ENCODE measurements around the gene HMGXB4.

Gene HMGXB4

GRCh38 chr22:35311551-35311999 lies 54.3 kb downstream of the HMGXB4 start:
- no peak for DNase-seq

DNA sequence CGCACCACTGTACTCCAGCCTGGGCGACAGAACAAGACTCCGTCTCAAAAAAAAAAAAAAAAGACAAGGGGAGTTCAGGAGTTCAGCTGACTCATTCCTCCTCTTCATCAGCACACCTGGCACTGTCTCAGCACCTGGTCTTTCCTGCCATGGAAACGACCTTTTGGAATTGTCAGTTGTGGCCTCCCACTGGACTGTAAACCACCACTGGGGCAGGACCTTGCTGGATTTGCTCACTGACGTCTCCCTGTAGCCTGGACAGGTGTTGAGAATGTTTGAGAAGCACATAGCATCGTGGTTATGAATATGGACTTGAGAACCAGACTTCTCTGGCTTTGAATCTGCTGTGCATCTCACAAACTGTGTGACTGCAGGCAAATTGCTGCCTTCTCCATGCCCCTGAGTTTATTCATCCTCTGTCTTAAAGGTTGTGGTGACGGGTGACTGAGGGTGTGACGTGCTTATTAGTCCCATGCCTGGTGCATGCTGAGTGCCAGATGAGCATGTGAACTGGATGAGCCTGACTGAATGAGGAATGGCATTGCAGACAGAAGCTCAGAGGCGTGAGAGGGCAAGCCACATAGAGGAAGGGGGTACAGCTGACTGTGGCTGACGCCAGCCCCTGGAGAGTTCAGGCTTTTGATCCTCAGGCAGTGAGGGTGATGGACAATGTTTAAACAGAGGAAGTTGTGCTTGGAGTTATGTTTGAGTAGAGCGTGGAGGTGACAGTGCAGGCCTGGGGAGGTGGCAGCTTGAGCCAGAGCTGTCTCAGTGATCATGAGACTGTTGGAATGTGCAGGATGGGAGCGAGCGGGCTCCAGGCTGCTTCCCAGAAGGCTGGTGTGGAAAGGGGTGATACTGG lies 55.1 kb downstream of the HMGXB4 start:
- no peak for DNase-seq

- DNase-seq = no peak
These were observed 56.2 kb downstream of the HMGXB4 start for GRCh38 chr22:35313311-35314121.

DNA sequence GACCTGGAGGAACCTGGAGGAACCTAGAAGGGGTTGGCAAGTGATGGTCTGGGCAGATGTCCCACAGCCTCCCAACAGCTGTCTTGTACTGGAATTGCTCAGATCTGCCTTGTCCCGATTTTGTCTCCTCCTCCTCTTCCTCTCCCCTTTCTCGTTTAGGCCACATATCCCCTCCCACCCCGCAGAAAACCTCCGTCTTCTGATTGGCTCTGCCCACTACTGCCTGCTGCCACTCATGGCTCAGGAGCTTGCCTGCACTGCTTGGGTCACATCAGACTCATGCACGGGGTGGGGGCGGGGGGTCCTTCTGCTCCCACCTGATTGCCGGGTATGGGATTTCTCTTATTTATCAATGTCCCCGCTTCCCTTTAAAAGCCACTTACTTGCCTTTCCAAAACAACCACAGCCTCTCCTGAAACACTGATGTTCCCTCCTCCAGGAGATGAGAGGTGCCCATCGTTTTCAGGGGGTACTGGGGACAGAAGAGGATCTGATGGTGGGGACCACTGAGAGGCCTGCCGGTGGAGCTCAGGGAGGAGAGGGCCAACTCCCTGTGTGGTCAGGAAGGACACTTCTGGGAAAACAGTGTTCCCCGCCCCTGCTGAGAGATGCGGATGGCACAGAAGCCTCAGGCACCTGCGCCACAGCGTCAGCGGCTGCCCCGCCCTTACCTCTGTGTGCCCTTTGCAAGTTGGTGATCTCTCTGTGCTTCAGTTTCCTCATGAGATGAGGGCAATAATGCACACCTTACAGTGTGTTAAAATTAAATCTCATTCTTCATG lies 57.1 kb downstream of the HMGXB4 start:
- DNase-seq = no peak

DNA sequence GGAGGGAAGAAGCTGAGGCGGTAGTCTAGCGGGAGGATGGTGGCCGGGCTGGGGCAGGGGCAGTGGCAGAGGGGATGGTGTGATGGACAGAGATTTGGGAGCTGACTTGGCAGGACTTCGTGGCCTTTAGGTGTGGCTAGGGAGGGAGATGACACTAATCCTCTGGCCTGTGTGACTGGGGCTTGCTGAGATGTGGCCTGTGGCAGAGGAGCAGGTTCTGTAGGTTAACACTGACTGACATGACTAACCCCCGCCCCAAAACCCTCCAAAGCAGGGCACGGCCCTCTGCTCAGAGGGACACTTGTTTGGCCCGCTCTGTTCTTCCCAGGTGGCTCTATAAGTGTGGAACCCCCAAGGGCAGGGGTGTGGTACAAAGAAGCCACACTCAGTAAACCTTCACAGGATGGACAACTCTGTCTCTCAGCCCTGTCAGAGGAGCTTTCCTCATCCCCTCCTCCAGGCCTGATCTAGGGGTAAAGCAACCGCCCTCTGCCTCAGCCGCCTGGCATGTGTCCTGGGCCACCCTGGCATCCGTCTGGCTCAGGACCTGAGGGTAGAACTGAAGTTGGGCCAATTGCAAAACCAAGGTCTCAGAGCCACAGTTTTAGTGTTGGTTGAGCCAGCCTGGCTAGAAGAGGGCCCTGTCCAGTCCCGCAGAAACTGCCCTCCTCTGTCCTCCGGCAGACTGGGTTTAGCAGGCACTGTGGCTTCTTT lies 58.0 kb downstream of the HMGXB4 start:
- no peak for DNase-seq

- DNase-seq = no peak
These were observed 58.8 kb downstream of the HMGXB4 start for GRCh38 chr22:35315855-35316745.

DNA sequence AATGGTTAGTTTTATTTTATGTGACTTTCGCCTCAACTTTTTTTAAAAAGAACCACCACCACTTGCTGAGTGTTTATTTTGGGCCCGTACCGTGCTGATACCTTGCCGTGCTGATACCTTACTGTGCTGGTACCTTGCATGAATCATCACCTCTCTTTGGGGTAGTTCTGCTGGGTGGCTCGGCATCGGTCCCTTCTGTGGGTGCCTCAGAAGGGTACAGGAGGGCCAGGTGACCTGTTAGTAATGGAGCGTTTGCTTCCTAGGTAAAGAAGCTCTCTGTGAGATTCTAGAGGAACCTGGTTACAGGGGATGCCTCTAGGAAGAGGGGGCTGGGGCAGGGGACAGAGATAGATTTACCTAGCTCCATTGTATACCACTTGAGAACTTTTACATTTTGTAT lies 59.5 kb downstream of the HMGXB4 start:
- no peak for DNase-seq

- no peak for DNase-seq
These were observed 60.5 kb downstream of the HMGXB4 start for GRCh38 chr22:35317680-35318290.

- no peak for DNase-seq
These were observed 61.3 kb downstream of the HMGXB4 start for GRCh38 chr22:35318346-35319215.

DNA sequence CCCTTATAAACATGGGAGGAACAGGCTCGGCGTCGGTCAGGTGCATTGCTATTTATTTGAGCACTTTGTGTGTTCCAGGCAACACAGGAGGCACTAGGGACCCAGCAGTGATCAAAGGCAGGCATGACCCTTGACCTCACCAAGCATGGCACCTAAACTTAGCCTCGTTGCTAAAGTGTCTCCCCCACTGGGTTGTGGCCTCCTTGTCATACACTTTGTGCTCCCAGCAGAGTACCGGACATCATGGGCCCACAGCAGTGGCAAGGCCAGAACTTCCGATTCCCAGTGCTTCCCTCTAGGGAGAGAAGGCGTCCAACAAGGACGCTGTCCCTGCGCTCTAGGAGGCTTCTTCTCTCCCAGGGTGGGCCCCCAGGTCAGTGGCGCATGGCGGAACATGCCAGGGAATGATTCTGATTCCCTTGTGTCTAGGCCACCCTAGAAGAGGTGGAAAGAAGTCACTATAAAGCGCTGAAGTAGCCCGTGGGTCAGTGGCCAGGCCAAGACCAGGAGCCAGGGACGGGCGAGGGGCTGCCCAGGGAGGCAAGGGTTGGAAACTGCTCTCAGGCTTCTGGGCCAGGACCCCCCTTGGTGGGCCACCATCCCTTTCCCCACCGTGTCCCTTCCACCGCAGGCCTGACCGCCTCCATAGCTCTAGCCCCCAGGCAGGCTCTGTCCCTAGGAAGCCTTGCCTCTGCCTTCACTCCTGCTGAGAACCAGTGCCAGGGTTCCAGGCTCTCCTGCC lies 62.1 kb downstream of the HMGXB4 start:
- DNase-seq = no peak

- DNase-seq = no peak
These were observed 64.8 kb downstream of the HMGXB4 start for GRCh38 chr22:35322126-35322525.

DNA sequence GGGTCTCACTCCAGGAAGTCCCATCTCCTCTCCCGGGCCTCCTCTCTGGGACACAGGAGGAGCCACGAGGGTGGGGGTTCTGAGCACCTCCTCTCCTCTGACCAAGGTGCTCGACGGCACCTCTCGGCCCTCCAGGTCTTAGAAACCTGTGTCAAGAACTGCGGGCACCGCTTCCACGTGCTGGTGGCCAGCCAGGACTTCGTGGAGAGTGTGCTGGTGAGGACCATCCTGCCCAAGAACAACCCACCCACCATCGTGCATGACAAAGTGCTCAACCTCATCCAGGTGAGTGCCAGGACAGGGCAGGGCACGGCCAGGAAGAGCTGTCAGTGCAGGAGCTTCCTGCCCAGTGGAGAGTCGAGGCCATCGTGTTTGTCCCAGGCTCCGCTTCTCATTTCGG lies 65.6 kb downstream of the HMGXB4 start:
- DNase-seq = no peak

- no peak for DNase-seq
These were observed 66.0 kb downstream of the HMGXB4 start for GRCh38 chr22:35323305-35323704.

- DNase-seq = no peak
These were observed 66.8 kb downstream of the HMGXB4 start for GRCh38 chr22:35324067-35324466.

DNA sequence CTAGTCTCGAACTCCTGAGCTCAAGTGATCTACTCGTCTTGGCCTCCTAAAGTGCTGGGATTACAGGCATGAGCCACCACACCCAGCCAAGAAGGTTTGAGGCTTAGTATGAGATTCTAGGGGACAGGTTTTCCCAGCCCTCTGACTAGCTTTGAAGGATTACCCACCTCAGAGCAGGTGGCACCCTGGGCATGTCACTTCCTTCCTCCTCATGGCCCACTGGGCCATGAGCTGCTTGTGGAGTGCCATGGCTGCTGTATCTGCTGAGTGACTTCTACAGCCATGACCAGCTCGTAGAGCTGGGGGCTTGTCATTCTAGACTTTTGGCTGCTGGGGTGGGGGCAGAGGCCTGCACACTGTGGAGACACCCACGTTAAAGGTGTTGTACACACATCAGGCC lies 67.5 kb downstream of the HMGXB4 start:
- no peak for DNase-seq

DNA sequence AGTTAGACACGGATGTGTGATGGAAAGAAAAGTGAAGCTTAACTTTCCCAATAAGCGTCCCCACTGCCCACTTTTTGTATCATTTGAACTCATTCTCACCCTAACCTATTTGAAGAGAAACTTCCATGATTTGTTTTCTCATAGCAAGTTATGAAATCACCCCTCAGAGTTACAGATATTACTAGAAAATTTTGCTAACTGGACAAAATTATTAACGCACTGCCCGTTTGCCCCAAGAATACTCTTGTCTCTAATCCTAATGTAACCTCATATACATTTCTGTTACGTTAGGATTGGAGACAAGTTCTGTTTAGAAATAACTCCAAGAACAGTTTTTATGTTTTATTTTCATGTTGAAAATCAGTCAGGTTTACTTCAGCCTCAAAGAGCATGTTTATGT lies 67.9 kb downstream of the HMGXB4 start:
- DNase-seq = no peak

GRCh38 chr22:35326854-35327562 lies 69.7 kb downstream of the HMGXB4 start:
- DNase-seq = no peak

DNA sequence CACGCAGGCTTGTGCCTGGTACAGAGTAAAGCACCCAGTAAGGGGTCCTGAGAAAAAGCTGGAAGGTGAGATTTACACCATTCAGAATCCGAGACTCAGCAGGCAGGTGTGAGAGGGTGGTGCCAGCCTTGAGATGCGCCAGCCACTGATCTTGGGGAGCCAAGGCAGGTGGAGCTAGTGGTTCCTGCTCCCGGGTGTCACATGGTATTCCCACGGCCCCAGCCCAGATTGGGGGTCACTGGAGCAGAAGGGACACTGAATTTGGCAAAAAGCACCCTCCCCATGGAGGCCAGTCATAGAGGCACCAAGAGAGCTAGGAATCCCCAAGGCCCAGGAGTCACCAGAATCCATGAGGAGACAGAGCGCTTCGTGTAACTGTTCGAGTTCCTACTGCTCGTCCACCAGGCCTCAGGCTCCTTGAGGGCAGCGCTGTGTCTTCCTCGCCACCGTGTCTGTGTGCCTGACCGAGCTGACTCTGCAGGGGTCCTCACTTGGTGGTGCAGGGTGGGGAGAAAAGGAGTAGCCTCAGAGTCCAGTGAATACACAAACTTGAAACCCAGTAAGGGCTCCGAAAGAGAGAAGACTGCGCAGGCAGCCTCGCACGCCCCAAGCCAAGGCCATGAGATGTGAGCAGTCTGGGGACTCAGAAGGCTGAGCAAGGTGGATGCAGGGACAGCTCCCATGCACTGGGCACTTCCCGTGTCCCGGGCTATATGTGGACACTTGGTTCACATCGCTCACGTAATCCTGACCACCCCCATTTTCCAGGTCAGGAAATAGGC lies 70.6 kb downstream of the HMGXB4 start:
- DNase-seq = no peak
